Activated T-cell treated with anti-CD3 and anti-CD28 coated beads, Interleukin-2, amount 50 U/mL, for 4 hours (primary cell): ENCODE results near the gene COPZ2. TPM values are rescaled to one million over a fixed set of nuclear protein-coding genes. Genes with fewer than 3 reads are reported as not detected.
"Not testable (repeated sequence)": the region's sequence is repeated elsewhere in the genome, so short reads cannot be mapped to it uniquely, and the experiment has no call there.

Source experiments
- ATAC-seq, 2 donors: fragments of 200-7000 bp; cut with Tn5 transposase; one replicate each; pipeline ENCODE4 v1.10.0; 2021
- DNase-seq: peaks from one replicate; pipeline ENCODE4 v3.0.0-alpha.2; 2020
- H3K27me3 Mint-ChIP-seq: one replicate; pipeline ENCODE4 v1.8.0; 2021; ENCODE audit warnings: low read depth, mixed read lengths
- H3K36me3 Mint-ChIP-seq: one replicate; pipeline ENCODE4 v1.8.0; 2022; ENCODE audit warnings: mixed read lengths; ENCODE audit not compliant: insufficient read depth
- H3K4me1 Mint-ChIP-seq: one replicate; pipeline ENCODE4 v1.8.0; 2021; ENCODE audit warnings: low read depth, mixed read lengths
- H3K4me3 Mint-ChIP-seq: one replicate; pipeline ENCODE4 v1.8.0; 2021; ENCODE audit warnings: mild to moderate bottlenecking, moderate library complexity, mixed read lengths
- H3K9me3 Mint-ChIP-seq: one replicate; pipeline ENCODE4 v1.8.0; 2021; ENCODE audit warnings: mixed read lengths
- total RNA-seq, 3 donors: library from RNA; stranded (reverse); gene quantifications; one replicate each; pipeline ENCODE4 v1.2.1, GENCODE V29; 2021

The COPZ2 gene
- 1 to 10 TPM; 2.6 to 3.9 (median 3.2) TPM for total RNA-seq

- ATAC-seq, result peak; percentile 92
- DNase-seq, result peak; percentile 49
- Mint-ChIP-seq H3K4me1 (peaks cover 12% of the 10 kb centered on the region), H3K27me3 (peaks cover 30% of the 10 kb centered on the region), H3K4me3 (peak within 1 kb of the TSS; percentile 83), H3K9me3 (no peaks in the 10 kb centered on the region), H3K36me3 (no peaks in the 10 kb centered on the region)
Observed at GRCh38 chr17:48037036-48037837, at the start of gene COPZ2. TSS of gene COPZ2 (minus strand) at chr17:48037797. CDS start at chr17:48037777, 20 bp downstream.

- no peak overlapping the region for H3K4me3 Mint-ChIP-seq
- no peaks in the 10 kb centered on the region for H3K27me3 Mint-ChIP-seq
- H3K4me1 Mint-ChIP-seq, result peaks cover 12% of the 10 kb centered on the region
- H3K36me3 Mint-ChIP-seq, result peaks cover 4% of the 10 kb centered on the region
- ATAC-seq (no peak), DNase-seq (no peak)
- no peaks in the 10 kb centered on the region for H3K9me3 Mint-ChIP-seq
Observed at GRCh38 chr17:48084932-48085331, 47.3 kb upstream of the COPZ2 start.

- no peaks in the 10 kb centered on the region for H3K36me3 Mint-ChIP-seq
- peaks cover 9% of the 10 kb centered on the region for H3K4me1 Mint-ChIP-seq
- no peak overlapping the region for H3K4me3 Mint-ChIP-seq
Observed at GRCh38 chr17:48081858-48082257, 44.3 kb upstream of the COPZ2 start.

GRCh38 chr17:48077152-48077551 is 39.6 kb upstream of the COPZ2 start:
- not testable (repeated sequence) for DNase-seq, ATAC-seq, H3K36me3 Mint-ChIP-seq, H3K9me3 Mint-ChIP-seq, H3K4me3 Mint-ChIP-seq, H3K27me3 Mint-ChIP-seq, H3K4me1 Mint-ChIP-seq

More at GRCh38 chr17:48081858-48082257, 44.3 kb upstream of the COPZ2 start:
- H3K9me3 Mint-ChIP-seq, result no peaks in the 10 kb centered on the region
- DNase-seq (no peak), ATAC-seq (no peak)
- no peaks in the 10 kb centered on the region for H3K27me3 Mint-ChIP-seq

GRCh38 chr17:48074322-48075081 is 36.9 kb upstream of the COPZ2 start:
- ATAC-seq, result peak; percentile 76
- peak; percentile 76 for DNase-seq
- Mint-ChIP-seq H3K27me3 (no peaks in the 10 kb centered on the region), H3K36me3 (peaks cover 12% of the 10 kb centered on the region), H3K4me3 (no peak overlapping the region), H3K9me3 (no peaks in the 10 kb centered on the region), H3K4me1 (no peaks in the 10 kb centered on the region)

- H3K9me3 Mint-ChIP-seq, ATAC-seq, H3K27me3 Mint-ChIP-seq, H3K4me1 Mint-ChIP-seq, DNase-seq, H3K4me3 Mint-ChIP-seq: not testable (repeated sequence)
- peaks cover 15% of the 10 kb centered on the region for H3K36me3 Mint-ChIP-seq
Observed at GRCh38 chr17:48073566-48074094, 36.0 kb upstream of the COPZ2 start.

- DNase-seq, H3K4me3 Mint-ChIP-seq, H3K9me3 Mint-ChIP-seq, H3K4me1 Mint-ChIP-seq, H3K27me3 Mint-ChIP-seq, ATAC-seq: not testable (repeated sequence)
- H3K36me3 Mint-ChIP-seq, result peaks cover 19% of the 10 kb centered on the region
Observed at GRCh38 chr17:48072811-48073210, 35.2 kb upstream of the COPZ2 start.

- H3K36me3 Mint-ChIP-seq, result peaks cover 21% of the 10 kb centered on the region
- H3K4me3 Mint-ChIP-seq, result no peak overlapping the region
- H3K9me3 Mint-ChIP-seq, result no peaks in the 10 kb centered on the region
- DNase-seq (no peak), ATAC-seq (no peak)
- H3K4me1 Mint-ChIP-seq, result no peaks in the 10 kb centered on the region
- H3K27me3 Mint-ChIP-seq, result no peaks in the 10 kb centered on the region
Observed at GRCh38 chr17:48071654-48072053, 34.1 kb upstream of the COPZ2 start.

GRCh38 chr17:48070195-48070594 is 32.6 kb upstream of the COPZ2 start:
- Mint-ChIP-seq H3K36me3 (peaks cover 19% of the 10 kb centered on the region), H3K9me3 (no peaks in the 10 kb centered on the region), H3K4me1 (no peaks in the 10 kb centered on the region), H3K4me3 (no peak overlapping the region), H3K27me3 (no peaks in the 10 kb centered on the region)
- no peak for DNase-seq
- ATAC-seq, result no peak

- no peaks in the 10 kb centered on the region for H3K9me3 Mint-ChIP-seq
- no peak overlapping the region for H3K4me3 Mint-ChIP-seq
- H3K4me1 Mint-ChIP-seq, result no peaks in the 10 kb centered on the region
- no peak for DNase-seq
- H3K27me3 Mint-ChIP-seq, result no peaks in the 10 kb centered on the region
- ATAC-seq, result peak; percentile 51 to 59
- H3K36me3 Mint-ChIP-seq, result peaks cover 21% of the 10 kb centered on the region
Observed at GRCh38 chr17:48068491-48068961, 30.9 kb upstream of the COPZ2 start.

- not testable (repeated sequence) for DNase-seq, H3K9me3 Mint-ChIP-seq, H3K4me3 Mint-ChIP-seq, H3K4me1 Mint-ChIP-seq, ATAC-seq, H3K27me3 Mint-ChIP-seq
- H3K36me3 Mint-ChIP-seq, result peaks cover 19% of the 10 kb centered on the region
Observed at GRCh38 chr17:48067808-48068207, 30.2 kb upstream of the COPZ2 start.

- Mint-ChIP-seq H3K4me1 (no peaks in the 10 kb centered on the region), H3K27me3 (no peaks in the 10 kb centered on the region), H3K36me3 (peaks cover 21% of the 10 kb centered on the region), H3K9me3 (no peaks in the 10 kb centered on the region), H3K4me3 (no peak overlapping the region)
- no peak for ATAC-seq
- no peak for DNase-seq
Observed at GRCh38 chr17:48067245-48067644, 29.6 kb upstream of the COPZ2 start.

GRCh38 chr17:48066656-48067055 is 29.1 kb upstream of the COPZ2 start:
- Mint-ChIP-seq H3K4me3 (no peak overlapping the region), H3K36me3 (peaks cover 21% of the 10 kb centered on the region), H3K9me3 (no peaks in the 10 kb centered on the region), H3K4me1 (no peaks in the 10 kb centered on the region), H3K27me3 (no peaks in the 10 kb centered on the region)
- ATAC-seq, result no peak
- DNase-seq, result no peak

- Mint-ChIP-seq H3K4me1 (no peaks in the 10 kb centered on the region), H3K27me3 (no peaks in the 10 kb centered on the region), H3K9me3 (no peaks in the 10 kb centered on the region), H3K36me3 (peaks cover 20% of the 10 kb centered on the region), H3K4me3 (no peak overlapping the region)
- DNase-seq (no peak), ATAC-seq (no peak)
Observed at GRCh38 chr17:48066192-48066591, 28.6 kb upstream of the COPZ2 start.
